Nephron (organoid): ENCODE data around the gene EXOC3L1.

ENCODE experiments used
- H3K27ac Mint-ChIP-seq, 3 experiments: 2 replicates each; pipeline ENCODE4 v1.8.0; 2020; ENCODE audit warnings: mixed read lengths in 3 of 3, mild to moderate bottlenecking in 2 of 3, moderate library complexity in 1 of 3
- H3K27me3 Mint-ChIP-seq: 2 replicates; pipeline ENCODE4 v1.8.0; 2021; ENCODE audit warnings: low read depth, mild to moderate bottlenecking, moderate library complexity, mixed read lengths
- H3K36me3 Mint-ChIP-seq: 2 replicates; pipeline ENCODE4 v1.8.0; 2020; ENCODE audit warnings: low read depth, mixed read lengths
- H3K4me1 Mint-ChIP-seq: 2 replicates; pipeline ENCODE4 v1.8.0; 2020; ENCODE audit warnings: mixed read lengths
- H3K4me3 Mint-ChIP-seq, 3 experiments: 2 replicates each; pipeline ENCODE4 v1.8.0; 2020; ENCODE audit warnings: mild to moderate bottlenecking in 3 of 3, mixed read lengths in 3 of 3, moderate library complexity in 2 of 3
- H3K9me3 Mint-ChIP-seq: 2 replicates; pipeline ENCODE4 v1.8.0; 2020; ENCODE audit warnings: mixed read lengths
- CTCF ChIP-seq, 3 experiments: fragments of 200-600 bp; sonication (generic); IDR thresholded peaks; one replicate each; pipeline ENCODE4 v1.5.0; 2021; ENCODE audit warnings: antibody characterized with exemption in 3 of 3; ENCODE audit not compliant: unreplicated experiment in 3 of 3

The EXOC3L1 gene

GRCh38 chr16:67163999-67164558, 25.9 kb downstream of the EXOC3L1 start:
- H3K27ac Mint-ChIP-seq, result no peak overlapping the region
- no peaks in the 10 kb centered on the region for H3K9me3 Mint-ChIP-seq
- H3K36me3 Mint-ChIP-seq, result no peaks in the 10 kb centered on the region
- H3K27me3 Mint-ChIP-seq, result peaks cover 94% of the 10 kb centered on the region
- H3K4me3 Mint-ChIP-seq, result peak overlapping the region; percentile 30 to 67 (median 64)
- peaks cover 21% of the 10 kb centered on the region for H3K4me1 Mint-ChIP-seq
- TF ChIP-seq CTCF (IDR thresholded peaks at IDR 0.05; ENCODE audit: unreplicated experiment in 3 of 3), result no peak

GRCh38 chr16:67163164-67163998, 26.6 kb downstream of the EXOC3L1 start:
- Mint-ChIP-seq H3K27me3 (peaks cover 94% of the 10 kb centered on the region), H3K9me3 (no peaks in the 10 kb centered on the region), H3K4me3 (peak overlapping the region; percentile 30 to 67 (median 64)), H3K36me3 (no peaks in the 10 kb centered on the region), H3K4me1 (peaks cover 22% of the 10 kb centered on the region), H3K27ac (no peak overlapping the region)
- no peak for TF ChIP-seq CTCF (IDR thresholded peaks at IDR 0.05; ENCODE audit: unreplicated experiment in 3 of 3)

GRCh38 chr16:67162506-67163163, 27.3 kb downstream of the EXOC3L1 start:
- Mint-ChIP-seq H3K36me3 (no peaks in the 10 kb centered on the region), H3K9me3 (no peaks in the 10 kb centered on the region), H3K27me3 (peaks cover 94% of the 10 kb centered on the region), H3K4me3 (peak overlapping the region; percentile 60 to 77 (median 76)), H3K4me1 (peaks cover 19% of the 10 kb centered on the region), H3K27ac (no peak overlapping the region)
- TF ChIP-seq CTCF (IDR thresholded peaks at IDR 0.05; ENCODE audit: unreplicated experiment in 3 of 3), result no peak

- H3K4me1 Mint-ChIP-seq, result peaks cover 19% of the 10 kb centered on the region
- no peak for TF ChIP-seq CTCF (IDR thresholded peaks at IDR 0.05; ENCODE audit: unreplicated experiment in 3 of 3)
- H3K36me3 Mint-ChIP-seq, result no peaks in the 10 kb centered on the region
- H3K27ac Mint-ChIP-seq, result no peak overlapping the region
- H3K9me3 Mint-ChIP-seq, result no peaks in the 10 kb centered on the region
- H3K27me3 Mint-ChIP-seq, result peaks cover 94% of the 10 kb centered on the region
- peak overlapping the region; percentile 38 to 77 (median 76) for H3K4me3 Mint-ChIP-seq
These were observed 28.3 kb downstream of the EXOC3L1 start for GRCh38 chr16:67161595-67162058.

GRCh38 chr16:67158637-67159600, 31.0 kb downstream of the EXOC3L1 start:
- no peaks in the 10 kb centered on the region for H3K9me3 Mint-ChIP-seq
- H3K4me3 Mint-ChIP-seq, result peak overlapping the region; percentile 73 to 86 (median 85)
- TF ChIP-seq CTCF (IDR thresholded peaks at IDR 0.05; ENCODE audit: unreplicated experiment in 3 of 3), result no peak
- H3K27ac Mint-ChIP-seq, result no peak overlapping the region
- peaks cover 19% of the 10 kb centered on the region for H3K4me1 Mint-ChIP-seq
- no peaks in the 10 kb centered on the region for H3K36me3 Mint-ChIP-seq
- H3K27me3 Mint-ChIP-seq, result peaks cover 93% of the 10 kb centered on the region
